K562 (cell line): ENCODE results near the gene GPC2. TPM values are rescaled to one million over a fixed set of nuclear protein-coding genes. Genes with fewer than 3 reads are reported as not detected.
A peak's percentile ranks its signal among the peaks of the same experiment; 100 is the strongest.

Source experiments
- ARID2 ChIP-seq: fragments of 450-650 bp; IDR thresholded peaks from 2 replicates; pipeline ENCODE4 v1.6.1; 2017; ENCODE audit warnings: antibody characterized with exemption, mild to moderate bottlenecking
- BDP1 ChIP-seq: IDR thresholded peaks from 3 replicates; pipeline ENCODE4 v1.6.1; 2011; ENCODE audit not compliant: insufficient read length, insufficient read depth
- CBX3 ChIP-seq, 2 experiments: IDR thresholded peaks; 1 replicate in 1 of 2; 2 replicates in 1 of 2; pipeline ENCODE4 v1.6.1; 2012; ENCODE audit warnings: inconsistent platforms in 2 of 2, low read length in 2 of 2, borderline replicate concordance in 1 of 2, control low read depth in 1 of 2
- CC2D1A ChIP-seq: fragments of 450-650 bp; IDR thresholded peaks from 2 replicates; pipeline ENCODE4 v1.6.1; 2017; ENCODE audit warnings: mild to moderate bottlenecking
- CREBBP ChIP-seq: IDR thresholded peaks from one replicate; pipeline ENCODE4 v1.6.1; 2012; ENCODE audit warnings: low read depth, mild to moderate bottlenecking, control low read depth, inconsistent platforms, low read length
- ESRRA ChIP-seq: fragments of 450-650 bp; IDR thresholded peaks from 2 replicates; pipeline ENCODE4 v1.6.1; 2014; ENCODE audit warnings: low read depth, mild to moderate bottlenecking, moderate library complexity, borderline replicate concordance
- ETV5 ChIP-seq: sonication (generic); formaldehyde crosslinking; IDR thresholded peaks from 2 replicates; pipeline ENCODE4 v1.4.0; 2020; ENCODE audit warnings: low read depth, mild to moderate bottlenecking, missing genetic modification reagents
- HNRNPUL1 ChIP-seq: fragments of 200-400 bp; formaldehyde crosslinking; IDR thresholded peaks from 2 replicates; pipeline ENCODE4 v1.6.1; 2017; ENCODE audit warnings: low read length
- JUND ChIP-seq, 2 experiments: IDR thresholded peaks; 2 replicates in 1 of 2; 3 replicates in 1 of 2; pipeline ENCODE4 v1.6.1; 2011; ENCODE audit warnings: borderline replicate concordance in 2 of 2, low read depth in 2 of 2, low read length in 2 of 2, improper control_type of control experiment in 1 of 2, missing biosample characterization in 1 of 2, missing genetic modification characterization in 1 of 2, missing genetic modification reagents in 1 of 2
- LARP7 ChIP-seq: fragments of 450-650 bp; IDR thresholded peaks from 2 replicates; pipeline ENCODE4 v1.6.1; 2016
- MAFG ChIP-seq: fragments of 450-650 bp; conservative IDR thresholded peaks from 2 replicates; pipeline ENCODE4 v1.6.1; 2016; ENCODE audit warnings: missing genetic modification characterization, missing compliant biosample characterization
- NCOA6 ChIP-seq: fragments of 450-650 bp; IDR thresholded peaks from 2 replicates; pipeline ENCODE4 v1.6.1; 2017; ENCODE audit warnings: mild to moderate bottlenecking
- RCOR1 ChIP-seq, 2 experiments: IDR thresholded peaks; 2 replicates each; pipeline ENCODE4 v1.6.1; 2012; ENCODE audit warnings: low read depth in 2 of 2, low read length in 2 of 2, borderline replicate concordance in 1 of 2, improper control_type of control experiment in 1 of 2
- RUNX1 ChIP-seq: sonication (generic); IDR thresholded peaks from 2 replicates; pipeline ENCODE4 v1.6.1; 2016; ENCODE audit warnings: antibody characterized with exemption, low read depth
- SETDB1 ChIP-seq: IDR thresholded peaks from one replicate; pipeline ENCODE4 v1.6.1; 2012; ENCODE audit warnings: low read length, control low read depth, inconsistent platforms
- SMARCA4 ChIP-seq: fragments of 450-650 bp; IDR thresholded peaks from 2 replicates; pipeline ENCODE4 v1.6.1; 2016
- TAF1 ChIP-seq: IDR thresholded peaks from 2 replicates; pipeline ENCODE4 v1.6.1; 2011; ENCODE audit warnings: mild to moderate bottlenecking, low read length, moderate library complexity; ENCODE audit not compliant: insufficient read depth, control insufficient read depth, severe bottlenecking; ENCODE audit errors: extremely low read depth
- ZC3H4 ChIP-seq: sonication (generic); formaldehyde crosslinking; IDR thresholded peaks from 2 replicates; pipeline ENCODE4 v1.9.0; 2021; ENCODE audit warnings: missing genetic modification reagents, borderline replicate concordance
- ZNF224 ChIP-seq: sonication (generic); formaldehyde crosslinking; IDR thresholded peaks from 2 replicates; pipeline ENCODE4 v1.8.0; 2022; ENCODE audit warnings: mild to moderate bottlenecking, missing genetic modification reagents
- polyA plus RNA-seq, 8 experiments: library from polyadenylated mRNA; depleted of rRNA in 4 of 8; stranded (reverse) in 5 of 8; unstranded in 3 of 8; fragments of >200 nt; fragmentation: Nextera tagmentation in 2 of 8; fragmentation: Illumina TruSeq in 1 of 8; extraction: Ambion mirVana in 2 of 8; extraction: Trizol in 1 of 8; gene quantifications; 2 replicates each; pipeline versions ENCODE4 v1.2.1 to v1.2.3, GENCODE V29; 2011 to 2014; ENCODE audit warnings: inconsistent platforms in 1 of 8, missing spikeins in 1 of 8
- total RNA-seq, 7 experiments: library from RNA; depleted of rRNA in 6 of 7; stranded (reverse); fragments of >200 nt in 6 of 7; fragmentation: Illumina TruSeq in 2 of 7; extraction: Trizol in 2 of 7; gene quantifications; 2 replicates each; pipeline versions ENCODE4 v1.2.1 to v1.2.3, GENCODE V29; 2011 to 2021; ENCODE audit warnings: low replicate concordance in 1 of 7
- TF ChIP-seq, protein P1 (sequence below), 2 experiments: IDR thresholded peaks; 2 replicates each; pipeline ENCODE4 v1.6.1; 2011; ENCODE audit warnings: borderline replicate concordance in 1 of 2, control low read depth in 1 of 2, low read depth in 1 of 2, low read length in 1 of 2, mild to moderate bottlenecking in 1 of 2, mixed read lengths in 1 of 2, moderate library complexity in 1 of 2; ENCODE audit not compliant: insufficient read depth in 1 of 2, insufficient read length in 1 of 2, poor library complexity in 1 of 2, severe bottlenecking in 1 of 2; ENCODE audit errors: extremely low read depth in 1 of 2
- TF ChIP-seq, protein P2 (sequence below): fragments of 450-650 bp; IDR thresholded peaks from 2 replicates; pipeline ENCODE4 v1.6.1; 2014; ENCODE audit warnings: low read depth, mild to moderate bottlenecking, moderate library complexity, borderline replicate concordance
- TF ChIP-seq, protein P3 (sequence below): fragments of 450-650 bp; formaldehyde crosslinking; IDR thresholded peaks from 2 replicates; pipeline ENCODE4 v1.4.0; 2020; ENCODE audit warnings: mild to moderate bottlenecking, moderate library complexity

GPC2 gene
- total and polyA plus RNA-seq, 9 of the 15 experiments (the other 6 are each of a cell fraction or from before 2014, with no cell fraction given), result 0.06 to 7.7 (median 1.4) TPM; not detected in 1

DNA sequence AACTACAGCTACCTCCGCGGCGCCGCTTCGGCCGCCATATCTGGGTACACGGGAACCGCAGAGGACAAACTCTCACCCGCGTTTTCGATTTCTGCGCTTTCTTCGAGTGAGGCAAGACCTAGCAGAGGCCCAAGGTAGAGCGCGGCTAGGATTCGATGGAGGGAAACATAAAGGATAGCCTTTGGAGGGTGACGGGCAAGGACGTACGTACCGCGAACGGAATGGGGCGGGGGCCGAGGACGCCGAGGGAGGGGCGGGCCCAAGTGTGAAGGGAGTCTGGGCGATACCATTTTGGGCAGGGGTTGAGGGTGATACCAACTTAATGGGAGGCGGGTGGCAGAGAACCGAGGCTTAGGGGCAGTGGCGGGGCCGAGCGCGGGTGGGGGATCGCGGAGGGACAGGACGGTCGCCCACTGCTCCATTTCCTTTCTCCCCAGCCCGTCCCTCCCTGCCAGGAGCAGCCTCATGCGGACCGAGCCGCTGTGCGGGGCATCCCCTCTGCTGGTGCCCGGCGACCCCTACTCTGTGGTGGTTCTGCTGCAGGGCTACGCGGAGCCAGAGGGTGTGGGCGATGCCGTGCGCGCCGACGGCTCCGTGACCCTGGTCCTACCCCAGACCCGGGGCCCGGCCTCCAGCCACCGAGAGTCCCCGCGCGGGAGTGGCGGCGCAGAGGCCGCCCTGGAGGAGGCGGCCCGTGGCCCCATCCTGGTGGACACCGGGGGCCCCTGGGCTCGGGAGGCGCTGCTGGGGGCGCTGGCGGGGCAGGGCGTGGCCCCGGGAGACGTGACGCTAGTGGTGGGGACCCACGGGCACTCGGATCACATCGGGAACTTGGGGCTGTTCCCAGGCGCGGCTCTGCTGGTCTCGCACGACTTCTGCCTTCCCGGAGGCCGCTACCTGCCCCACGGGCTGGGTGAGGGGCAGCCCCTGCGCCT lies 50.0 kb downstream of the GPC2 start, which contains the start of gene MBLAC1 (continued):
- TF ChIP-seq CBX3 (IDR thresholded peaks at IDR 0.05; ENCODE audit: borderline replicate concordance in 1 of 2, low read length in 2 of 2), result peak in 1 of 2 experiments; percentile 65; a peak in 2 of 3 replicates
- TF ChIP-seq ETV5 (CRISPR knock-in tag), result no peak
- no peak for TF ChIP-seq NCOA6
- TF ChIP-seq, protein P1, sequence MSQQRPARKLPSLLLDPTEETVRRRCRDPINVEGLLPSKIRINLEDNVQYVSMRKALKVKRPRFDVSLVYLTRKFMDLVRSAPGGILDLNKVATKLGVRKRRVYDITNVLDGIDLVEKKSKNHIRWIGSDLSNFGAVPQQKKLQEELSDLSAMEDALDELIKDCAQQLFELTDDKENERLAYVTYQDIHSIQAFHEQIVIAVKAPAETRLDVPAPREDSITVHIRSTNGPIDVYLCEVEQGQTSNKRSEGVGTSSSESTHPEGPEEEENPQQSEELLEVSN (IDR thresholded peaks at IDR 0.05; ENCODE audit: borderline replicate concordance in 1 of 2, extremely low read depth in 1 of 2, insufficient read depth in 1 of 2, insufficient read length in 1 of 2, low read depth in 1 of 2, low read length in 1 of 2, poor library complexity in 1 of 2, severe bottlenecking in 1 of 2), result peak in 1 of 2 experiments; percentile 82
- TF ChIP-seq, protein P2, sequence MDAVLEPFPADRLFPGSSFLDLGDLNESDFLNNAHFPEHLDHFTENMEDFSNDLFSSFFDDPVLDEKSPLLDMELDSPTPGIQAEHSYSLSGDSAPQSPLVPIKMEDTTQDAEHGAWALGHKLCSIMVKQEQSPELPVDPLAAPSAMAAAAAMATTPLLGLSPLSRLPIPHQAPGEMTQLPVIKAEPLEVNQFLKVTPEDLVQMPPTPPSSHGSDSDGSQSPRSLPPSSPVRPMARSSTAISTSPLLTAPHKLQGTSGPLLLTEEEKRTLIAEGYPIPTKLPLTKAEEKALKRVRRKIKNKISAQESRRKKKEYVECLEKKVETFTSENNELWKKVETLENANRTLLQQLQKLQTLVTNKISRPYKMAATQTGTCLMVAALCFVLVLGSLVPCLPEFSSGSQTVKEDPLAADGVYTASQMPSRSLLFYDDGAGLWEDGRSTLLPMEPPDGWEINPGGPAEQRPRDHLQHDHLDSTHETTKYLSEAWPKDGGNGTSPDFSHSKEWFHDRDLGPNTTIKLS, result 0 out of 2 replicates have a peak, but pooled peaks have one; percentile 11
- no peak for TF ChIP-seq ZNF224 (CRISPR knock-in tag)
- TF ChIP-seq RUNX1, result no peak
- peak in 1 of 2 experiments; percentile 2; a peak in 1 of 4 replicates for TF ChIP-seq RCOR1 (IDR thresholded peaks at IDR 0.05; ENCODE audit: borderline replicate concordance in 1 of 2, low read depth in 2 of 2, low read length in 2 of 2)
- no peak for TF ChIP-seq LARP7
- TF ChIP-seq CC2D1A, result no peak
- no peak for TF ChIP-seq CREBBP
- TF ChIP-seq HNRNPUL1, result no peak
- TF ChIP-seq ESRRA, result peak; percentile 71; the same call in 1 of the 2 replicates
- TF ChIP-seq ARID2, result no peak
- peak; percentile 17 for TF ChIP-seq SMARCA4
- TF ChIP-seq, protein P3, sequence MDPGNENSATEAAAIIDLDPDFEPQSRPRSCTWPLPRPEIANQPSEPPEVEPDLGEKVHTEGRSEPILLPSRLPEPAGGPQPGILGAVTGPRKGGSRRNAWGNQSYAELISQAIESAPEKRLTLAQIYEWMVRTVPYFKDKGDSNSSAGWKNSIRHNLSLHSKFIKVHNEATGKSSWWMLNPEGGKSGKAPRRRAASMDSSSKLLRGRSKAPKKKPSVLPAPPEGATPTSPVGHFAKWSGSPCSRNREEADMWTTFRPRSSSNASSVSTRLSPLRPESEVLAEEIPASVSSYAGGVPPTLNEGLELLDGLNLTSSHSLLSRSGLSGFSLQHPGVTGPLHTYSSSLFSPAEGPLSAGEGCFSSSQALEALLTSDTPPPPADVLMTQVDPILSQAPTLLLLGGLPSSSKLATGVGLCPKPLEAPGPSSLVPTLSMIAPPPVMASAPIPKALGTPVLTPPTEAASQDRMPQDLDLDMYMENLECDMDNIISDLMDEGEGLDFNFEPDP (CRISPR knock-in tag), result peak; percentile 12; the same call in 1 of the 2 replicates
- peak; percentile 98 for TF ChIP-seq JUND (IDR thresholded peaks at IDR 0.05; ENCODE audit: borderline replicate concordance, low read depth, low read length)
- TF ChIP-seq JUND (tag; IDR thresholded peaks at IDR 0.05; ENCODE audit: borderline replicate concordance, low read depth, low read length), result no peak
- TF ChIP-seq ZC3H4 (CRISPR knock-in tag), result no peak
- no peak for TF ChIP-seq SETDB1
- TF ChIP-seq TAF1, result peak; percentile 79
- no peak for TF ChIP-seq MAFG
- no peak for TF ChIP-seq BDP1
